GM19043 (cell line): ENCODE measurements around the gene WDR81.
"Not testable (repeated sequence)": the region's sequence is repeated elsewhere in the genome, so short reads cannot be mapped to it uniquely, and the experiment has no call there.

Source experiments
- ATAC-seq: cut with Tn5 transposase; IDR thresholded peaks from one replicate; pipeline ENCODE4 v1.9.1; 2021; ENCODE audit warnings: low read depth; ENCODE audit not compliant: unreplicated experiment

Gene WDR81

GRCh38 chr17:1712271-1712670 lies 12.2 kb upstream of the WDR81 start:
- ATAC-seq = no peak

- no peak for ATAC-seq
Measured at GRCh38 chr17:1713160-1713877, 11.2 kb upstream of the WDR81 start.

- ATAC-seq = no peak
Measured at GRCh38 chr17:1713878-1714426, 10.6 kb upstream of the WDR81 start.

DNA sequence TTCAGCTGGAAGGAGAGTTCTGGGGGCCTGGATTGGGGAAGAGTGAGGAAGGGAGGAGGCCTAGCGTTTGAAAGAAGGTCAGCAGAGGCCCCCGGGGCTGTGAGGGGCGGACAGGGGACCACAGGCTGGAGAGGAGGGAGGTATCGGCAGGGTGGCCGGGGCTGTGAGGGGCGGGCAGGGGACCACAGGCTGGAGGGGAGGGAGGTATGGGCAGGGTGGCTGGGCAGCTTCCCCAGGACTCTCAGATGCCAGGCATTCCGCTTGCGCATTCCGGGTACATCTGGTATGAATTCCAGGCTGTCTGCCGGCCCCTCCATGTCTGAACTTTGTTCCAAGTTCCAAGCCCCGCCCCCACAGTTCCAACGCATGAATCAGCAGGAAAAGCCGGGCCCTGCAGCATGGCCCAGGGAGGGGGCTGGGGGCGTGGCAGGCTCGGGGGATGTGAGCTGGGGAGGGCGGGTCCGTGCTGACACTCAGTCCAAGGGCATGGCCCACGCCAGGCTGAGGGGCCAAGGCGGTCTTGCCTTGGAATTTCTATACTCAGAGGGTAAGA lies 10.0 kb upstream of the WDR81 start:
- no peak for ATAC-seq

DNA sequence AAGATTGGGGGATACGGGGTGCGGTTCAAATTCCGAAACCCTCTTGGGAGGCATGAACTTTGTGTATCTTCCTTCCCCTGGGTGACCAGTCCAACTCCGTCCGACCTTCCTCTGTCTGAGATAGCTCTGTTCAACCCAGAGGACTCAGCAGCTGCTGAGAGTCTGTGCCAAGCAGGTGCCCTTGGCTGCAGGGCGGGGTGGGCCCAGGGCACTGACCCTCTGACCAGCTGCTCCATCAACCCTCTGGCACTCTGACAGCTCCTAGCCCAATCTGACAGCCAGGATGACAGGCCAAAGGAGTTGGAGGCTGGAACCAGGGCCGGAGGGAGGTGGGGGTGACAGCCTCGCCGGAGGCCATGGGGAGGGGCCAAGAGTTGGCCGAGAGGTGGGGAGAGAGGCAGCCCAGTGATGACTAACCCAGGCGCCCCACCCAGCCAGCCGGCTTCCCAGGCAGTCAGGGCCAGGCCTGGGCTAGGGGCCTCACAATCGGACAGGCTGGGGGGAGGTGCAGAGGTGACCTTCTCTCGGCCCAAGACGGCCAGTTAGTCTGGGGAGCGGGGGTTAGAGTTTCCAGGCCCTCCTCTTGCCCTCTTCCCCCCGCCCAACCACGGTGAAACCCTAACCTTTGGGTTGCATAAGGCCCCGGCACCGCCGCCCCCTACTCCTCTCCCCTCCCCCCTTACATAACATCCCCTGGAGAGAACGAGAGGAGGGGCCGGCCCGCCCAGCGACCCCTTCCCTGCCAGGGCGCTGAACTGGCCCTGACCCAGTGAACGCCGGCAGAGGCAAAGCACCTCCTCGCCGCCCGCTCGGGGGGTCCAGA lies 9.3 kb upstream of the WDR81 start:
- ATAC-seq = no peak

DNA sequence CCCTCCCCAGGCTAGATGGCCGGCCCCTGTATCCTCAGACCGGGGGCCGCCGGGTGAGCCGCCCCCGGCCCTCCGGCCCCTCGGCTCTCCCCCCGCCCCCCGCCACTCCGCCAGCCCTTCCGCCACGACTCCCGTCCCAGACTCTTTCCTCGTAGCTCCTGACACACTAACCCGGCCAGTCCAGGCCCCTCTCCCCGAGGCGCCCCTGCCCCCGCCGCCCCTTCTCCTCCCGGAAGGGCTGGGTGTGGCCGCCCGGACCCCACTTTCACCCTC lies 8.8 kb upstream of the WDR81 start:
- no peak for ATAC-seq

- peak; percentile 71 for ATAC-seq
Measured at GRCh38 chr17:1716076-1716911, 8.2 kb upstream of the WDR81 start.

DNA sequence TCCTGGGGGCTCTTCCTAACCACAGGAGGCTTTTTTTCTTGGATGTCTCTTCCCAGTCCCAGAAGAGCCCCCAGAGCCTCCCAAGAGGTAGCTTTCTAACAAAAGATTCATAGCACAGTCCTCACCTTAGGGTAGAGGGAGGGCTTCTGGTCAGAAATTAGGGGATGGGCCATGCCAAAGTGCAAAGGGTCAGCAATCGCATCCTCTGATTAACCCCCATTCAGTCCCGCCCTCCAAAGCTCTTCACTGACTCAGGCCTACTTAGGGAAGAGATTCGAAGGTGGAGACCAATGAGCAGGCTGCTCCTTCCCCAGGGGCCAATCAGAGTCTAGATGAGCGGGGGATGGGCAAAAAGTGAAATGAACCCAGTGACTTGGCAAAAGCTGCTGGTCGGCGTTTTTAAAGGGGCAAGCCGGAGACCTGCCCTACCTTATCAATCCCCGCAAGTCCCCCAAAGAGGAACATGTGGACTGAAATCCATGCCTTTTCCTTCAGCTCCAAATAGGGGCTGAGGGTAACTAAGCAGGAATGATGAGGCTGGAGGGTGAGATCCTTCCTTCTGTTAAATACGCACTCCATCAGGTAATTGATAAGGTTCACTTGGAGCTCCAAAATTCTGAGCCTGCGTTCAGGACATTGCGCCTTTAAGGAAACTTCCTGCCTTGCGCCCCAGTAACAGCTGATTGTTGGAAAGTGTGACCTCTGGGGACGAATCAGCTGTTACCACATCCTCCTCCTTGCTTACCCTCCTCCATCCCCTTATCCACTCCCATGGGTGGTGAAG lies 7.4 kb upstream of the WDR81 start:
- ATAC-seq = peak; percentile 33

GRCh38 chr17:1718362-1719165 lies 5.9 kb upstream of the WDR81 start:
- ATAC-seq = no peak

DNA sequence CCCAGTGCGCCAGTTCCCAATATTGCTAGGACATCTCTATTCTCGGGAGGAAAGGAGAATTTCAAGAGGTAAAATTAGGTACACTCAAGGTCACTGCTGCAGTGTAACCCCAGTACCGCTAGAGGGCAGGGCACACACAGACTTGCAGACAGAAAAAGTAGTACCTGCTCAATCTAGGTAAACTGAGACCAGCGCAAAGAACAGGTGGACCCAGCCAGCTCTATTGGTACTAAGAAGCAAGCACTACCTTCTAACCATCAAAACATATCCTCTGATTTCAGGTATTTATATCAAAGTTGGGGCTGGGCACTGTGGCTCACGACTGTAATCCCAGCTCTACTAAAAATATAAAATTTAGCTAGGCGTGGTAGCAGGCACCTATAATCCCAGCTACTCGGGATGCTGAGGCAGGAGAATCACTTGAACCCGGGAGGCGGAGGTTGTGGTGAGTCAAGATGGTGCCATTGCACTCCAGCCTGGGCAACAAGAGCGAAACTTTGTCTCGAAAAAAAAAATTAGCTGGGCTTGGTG lies 3.6 kb upstream of the WDR81 start:
- ATAC-seq = no peak

GRCh38 chr17:1722022-1722421 lies 2.5 kb upstream of the WDR81 start:
- ATAC-seq = not testable (repeated sequence)

GRCh38 chr17:1724869-1725641 lies 551 bp downstream of the WDR81 start:
- no peak for ATAC-seq

DNA sequence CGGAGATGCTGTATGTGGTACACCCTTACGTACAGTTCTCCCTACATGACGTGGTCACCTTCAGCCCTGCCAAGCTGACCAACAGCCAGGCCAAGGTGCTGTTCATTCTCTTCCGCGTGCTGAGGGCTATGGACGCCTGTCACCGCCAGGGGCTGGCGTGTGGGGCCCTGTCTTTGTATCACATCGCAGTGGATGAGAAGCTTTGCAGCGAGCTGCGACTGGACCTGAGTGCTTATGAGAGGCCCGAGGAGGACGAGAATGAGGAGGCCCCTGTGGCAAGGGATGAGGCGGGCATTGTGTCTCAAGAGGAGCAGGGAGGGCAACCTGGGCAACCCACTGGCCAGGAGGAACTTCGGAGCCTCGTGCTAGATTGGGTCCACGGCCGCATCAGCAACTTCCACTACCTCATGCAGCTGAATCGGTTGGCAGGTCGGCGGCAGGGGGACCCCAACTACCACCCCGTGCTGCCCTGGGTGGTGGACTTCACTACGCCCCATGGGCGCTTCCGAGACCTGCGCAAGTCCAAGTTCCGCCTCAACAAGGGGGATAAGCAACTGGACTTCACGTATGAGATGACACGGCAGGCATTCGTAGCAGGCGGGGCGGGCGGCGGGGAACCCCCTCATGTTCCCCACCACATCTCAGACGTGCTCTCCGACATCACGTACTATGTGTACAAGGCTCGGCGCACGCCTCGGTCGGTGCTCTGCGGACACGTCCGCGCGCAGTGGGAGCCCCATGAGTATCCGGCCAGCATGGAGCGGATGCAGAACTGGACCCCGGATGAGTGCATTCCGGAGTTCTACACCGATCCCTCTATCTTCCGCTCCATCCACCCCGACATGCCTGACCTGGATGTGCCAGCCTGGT lies 1.4 kb downstream of the WDR81 start:
- ATAC-seq = no peak

DNA sequence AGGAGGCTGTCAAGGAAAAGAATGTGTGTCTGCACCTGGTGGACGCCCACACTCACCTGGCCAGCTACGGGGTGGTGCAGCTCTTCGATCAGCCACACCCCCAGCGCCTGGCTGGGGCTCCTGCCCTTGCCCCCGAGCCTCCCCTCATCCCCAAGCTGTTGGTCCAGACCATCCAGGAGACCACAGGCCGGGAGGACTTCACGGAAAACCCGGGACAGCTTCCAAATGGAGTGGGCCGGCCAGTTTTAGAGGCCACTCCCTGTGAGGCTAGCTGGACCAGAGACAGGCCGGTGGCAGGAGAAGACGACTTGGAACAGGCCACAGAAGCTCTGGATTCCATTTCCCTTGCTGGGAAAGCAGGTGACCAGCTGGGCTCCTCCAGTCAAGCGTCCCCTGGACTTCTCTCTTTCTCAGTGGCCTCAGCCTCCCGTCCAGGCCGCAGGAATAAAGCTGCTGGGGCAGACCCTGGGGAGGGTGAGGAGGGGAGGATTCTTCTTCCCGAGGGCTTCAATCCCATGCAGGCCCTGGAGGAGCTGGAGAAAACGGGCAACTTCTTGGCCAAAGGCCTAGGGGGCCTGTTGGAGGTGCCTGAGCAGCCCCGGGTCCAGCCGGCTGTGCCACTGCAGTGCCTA lies 2.2 kb downstream of the WDR81 start:
- no peak for ATAC-seq

- ATAC-seq = no peak
Measured at GRCh38 chr17:1727258-1727789, 2.8 kb downstream of the WDR81 start.

DNA sequence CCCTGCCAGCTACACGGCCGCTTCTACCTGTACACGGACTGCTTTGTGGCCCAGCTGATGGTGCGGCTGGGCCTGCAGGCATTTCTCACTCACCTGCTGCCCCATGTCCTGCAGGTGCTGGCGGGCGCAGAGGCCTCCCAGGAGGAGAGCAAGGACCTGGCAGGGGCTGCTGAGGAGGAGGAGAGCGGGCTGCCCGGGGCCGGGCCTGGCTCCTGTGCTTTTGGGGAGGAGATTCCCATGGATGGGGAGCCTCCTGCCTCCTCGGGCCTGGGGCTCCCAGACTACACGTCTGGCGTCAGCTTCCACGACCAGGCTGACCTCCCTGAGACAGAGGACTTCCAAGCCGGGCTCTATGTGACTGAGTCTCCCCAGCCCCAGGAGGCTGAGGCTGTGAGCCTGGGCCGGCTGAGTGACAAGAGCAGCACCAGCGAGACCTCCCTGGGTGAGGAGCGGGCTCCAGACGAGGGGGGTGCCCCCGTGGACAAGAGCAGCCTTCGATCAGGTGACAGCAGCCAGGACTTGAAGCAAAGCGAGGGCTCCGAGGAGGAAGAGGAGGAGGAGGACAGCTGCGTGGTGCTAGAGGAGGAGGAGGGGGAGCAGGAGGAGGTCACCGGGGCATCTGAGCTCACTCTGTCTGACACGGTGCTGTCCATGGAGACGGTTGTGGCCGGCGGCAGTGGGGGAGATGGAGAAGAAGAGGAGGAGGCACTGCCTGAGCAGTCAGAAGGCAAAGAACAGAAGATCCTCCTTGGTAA lies 3.5 kb downstream of the WDR81 start:
- no peak for ATAC-seq
